Suppressor macrophage treated with lipopolysaccharide for 1 hour (primary cell): ENCODE results near the gene FMN1.
"Not testable (repeated sequence)": the region's sequence is repeated elsewhere in the genome, so short reads cannot be mapped to it uniquely, and the experiment has no call there.

ENCODE experiments used
- DNase-seq, 3 donors: peaks; one replicate each; pipeline ENCODE4 v3.0.0-alpha.2; 2020 to 2022

FMN1 gene

DNA sequence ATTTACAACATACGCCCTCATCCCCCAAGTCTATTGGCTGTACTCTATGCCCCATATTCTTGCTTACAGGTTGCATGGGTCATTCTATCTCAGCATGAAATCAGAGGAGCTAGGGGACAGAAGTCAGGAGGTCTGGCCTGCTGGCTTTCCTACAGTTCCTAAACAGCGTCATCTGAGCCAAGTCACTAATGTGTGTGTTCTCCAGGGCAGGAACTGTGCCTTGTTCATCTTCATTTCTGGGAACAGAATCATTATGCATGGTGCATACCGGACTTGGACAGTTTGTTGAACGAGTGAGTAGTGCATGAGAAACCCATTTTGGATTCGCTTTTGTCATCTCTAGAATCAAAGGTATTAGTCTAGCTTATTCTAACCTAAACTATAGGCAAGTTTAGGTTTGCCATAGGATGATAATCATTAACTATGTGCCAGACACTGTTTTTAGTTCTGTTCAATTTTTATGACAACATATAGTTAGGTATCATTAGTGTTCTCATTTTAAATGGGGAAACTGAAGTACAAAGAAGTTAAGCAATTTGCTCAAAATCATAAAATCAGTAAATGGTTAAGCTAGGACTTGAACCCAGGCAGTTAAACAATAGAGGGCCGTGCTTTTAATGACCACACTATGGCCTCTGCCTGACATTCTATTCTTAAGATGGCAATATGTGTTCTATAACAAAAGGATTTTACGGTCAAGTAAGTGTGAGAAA, 105.2 kb downstream of the FMN1 start:
- DNase-seq = no peak

DNA sequence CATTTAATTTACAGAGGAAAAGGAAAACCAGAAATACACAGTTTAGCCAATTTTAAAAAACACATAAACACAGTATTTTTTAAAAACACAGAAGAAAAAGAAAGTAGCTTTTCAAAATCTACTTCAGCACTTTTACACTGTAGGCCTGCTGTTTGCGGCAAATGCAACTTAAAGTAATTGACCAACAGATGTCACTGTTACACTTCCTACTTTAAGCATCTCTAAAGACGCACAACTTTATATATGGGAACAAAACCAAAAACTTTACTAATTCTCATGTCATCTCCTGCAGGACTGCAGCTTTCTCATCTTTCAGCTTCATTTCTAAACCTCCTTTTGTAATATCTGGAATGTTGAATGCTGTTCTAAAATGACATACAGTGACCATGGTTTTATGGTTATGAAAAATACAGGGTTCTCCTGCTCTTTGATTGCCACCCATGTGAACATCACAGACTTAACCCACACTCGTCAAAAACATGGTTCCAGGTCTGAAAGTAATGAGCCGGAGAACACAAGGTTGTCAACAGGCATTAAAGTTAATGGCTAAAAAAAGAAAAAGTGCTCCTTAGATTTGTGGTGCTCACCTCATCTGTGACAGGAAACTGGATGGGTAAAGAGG, 107.9 kb downstream of the FMN1 start:
- peak; percentile 61 to 83 (median 80) for DNase-seq

DNA sequence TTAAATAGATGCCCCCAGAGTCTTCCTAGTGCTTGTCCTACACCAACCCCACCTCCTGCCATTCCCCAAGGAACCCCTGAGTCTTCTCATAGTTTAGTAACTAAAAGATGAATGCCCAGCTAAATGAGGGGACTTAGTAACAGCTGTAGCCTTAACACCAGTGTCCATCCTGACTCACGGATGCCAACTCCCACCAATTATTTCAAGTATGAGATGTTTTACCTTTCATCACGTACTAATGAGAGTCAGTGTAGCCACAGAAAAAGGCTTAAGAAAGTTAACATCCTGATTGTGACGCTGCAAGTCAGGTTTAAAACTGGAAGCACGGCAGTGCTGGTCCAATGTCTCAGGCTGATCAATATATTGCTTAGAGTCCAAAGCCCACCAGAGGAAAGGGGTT, 109.9 kb downstream of the FMN1 start:
- no peak for DNase-seq

DNA sequence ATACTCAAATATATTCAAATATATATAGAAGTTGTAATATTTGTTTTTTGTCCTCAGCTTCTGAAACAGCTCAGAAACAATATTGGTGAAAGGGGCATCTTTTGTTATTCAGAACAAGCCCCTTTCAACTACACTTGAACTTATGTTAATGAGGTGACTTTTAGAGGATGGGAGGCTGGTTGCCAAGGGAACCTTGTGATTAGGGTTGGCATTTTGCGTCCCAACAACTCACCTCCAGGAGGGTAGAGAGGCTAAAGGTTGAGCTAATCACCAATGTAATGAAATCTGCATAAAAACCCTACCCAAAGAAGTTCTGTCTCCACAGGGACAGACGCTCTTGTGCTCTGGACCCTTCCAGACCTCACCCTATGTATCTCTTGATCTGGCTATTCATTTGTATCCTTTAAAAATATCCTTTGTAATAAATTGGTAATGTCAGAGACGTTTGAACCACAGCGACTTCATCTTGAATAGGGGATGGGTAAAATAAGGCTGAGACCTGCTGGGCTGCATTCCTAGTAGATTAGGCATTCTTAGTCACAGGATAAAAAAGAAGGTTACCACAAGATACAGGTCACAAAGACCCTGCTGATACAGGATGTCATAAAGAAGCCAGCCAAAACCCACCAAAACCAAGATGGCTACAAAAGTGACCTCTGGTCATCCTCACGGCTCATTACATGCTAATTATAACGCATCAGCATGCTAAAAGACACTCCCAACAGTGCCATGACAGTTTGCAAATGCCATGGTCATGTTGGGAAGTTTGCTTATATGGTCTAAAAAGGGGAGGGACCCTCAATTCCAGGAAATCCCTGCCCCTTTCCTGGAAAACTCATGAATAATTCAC, 111.1 kb downstream of the FMN1 start:
- no peak for DNase-seq

DNA sequence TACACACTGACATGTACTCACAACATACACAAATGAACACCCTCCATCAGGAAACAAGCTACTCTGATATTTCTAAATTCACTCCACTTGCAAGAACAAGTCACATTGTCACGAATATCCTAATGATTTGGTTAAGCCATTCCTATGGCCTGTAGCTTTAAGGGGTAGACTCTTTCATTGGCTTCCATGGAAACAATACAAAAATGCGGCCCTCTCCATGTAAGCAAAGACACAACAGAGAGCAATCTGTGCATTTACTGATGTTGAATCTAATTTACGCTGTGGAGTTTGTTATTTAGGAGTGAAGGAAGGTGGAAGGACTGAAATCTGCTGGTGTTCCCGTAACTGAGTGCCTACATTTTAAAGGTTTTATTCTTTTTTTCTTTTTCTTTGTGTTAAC, 114.5 kb downstream of the FMN1 start:
- no peak for DNase-seq

DNA sequence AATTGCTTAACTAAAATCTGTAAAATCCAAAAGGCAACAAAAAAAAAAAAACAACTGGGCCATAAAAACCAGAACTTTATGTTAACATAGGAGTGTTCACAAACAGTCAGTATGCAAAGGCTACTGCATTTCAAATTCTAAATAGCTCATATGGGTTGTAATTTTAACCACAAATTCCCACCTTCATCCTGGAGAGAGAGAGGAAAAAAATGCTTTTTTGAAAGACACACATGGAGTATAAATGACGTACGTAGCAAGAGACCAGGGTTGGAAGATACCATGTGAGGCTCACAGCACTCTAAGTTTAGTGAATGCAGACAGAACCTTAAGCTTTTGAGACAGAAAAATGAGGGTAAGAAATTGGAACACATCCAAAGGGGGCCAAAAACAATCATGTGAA, 115.9 kb downstream of the FMN1 start:
- DNase-seq = no peak

DNA sequence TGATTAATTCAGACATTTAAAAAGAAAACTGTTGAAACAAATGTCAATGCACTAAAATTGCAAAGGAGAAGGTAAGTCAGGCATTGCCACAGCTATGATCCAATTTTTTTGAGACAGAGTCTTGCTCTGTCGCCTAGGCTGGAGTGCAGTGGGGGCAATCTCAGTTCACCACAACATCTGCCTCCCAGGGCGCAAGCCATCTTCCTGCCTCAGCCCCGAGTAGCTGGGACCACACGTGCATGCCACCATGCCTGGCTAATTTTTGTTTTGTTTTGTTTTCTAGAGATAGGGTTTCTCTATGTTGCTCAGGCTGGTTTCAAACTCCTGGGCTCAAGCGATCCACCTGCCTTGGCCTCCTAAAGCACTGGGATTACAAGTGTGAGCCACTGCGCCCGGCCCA, 117.6 kb downstream of the FMN1 start:
- DNase-seq = no peak

DNA sequence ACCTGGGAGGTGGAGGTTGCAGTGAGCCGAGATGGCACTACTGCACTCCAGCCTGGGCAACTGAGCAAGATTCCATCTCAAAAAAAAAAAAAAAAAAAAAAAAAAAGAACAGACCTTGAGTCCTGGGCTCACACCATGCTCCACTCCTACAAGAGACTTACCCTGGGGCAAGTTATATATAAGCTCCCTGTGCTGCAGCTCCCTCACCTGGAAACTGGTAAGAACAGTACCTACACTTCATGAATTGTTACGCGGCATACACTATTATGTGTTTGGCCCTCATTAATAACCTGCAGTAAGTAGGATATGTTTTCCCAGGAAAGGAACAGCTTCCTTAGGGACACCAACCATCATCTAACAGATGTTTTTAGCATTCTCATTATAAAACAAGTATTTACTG, 119.6 kb downstream of the FMN1 start:
- DNase-seq = no peak

DNA sequence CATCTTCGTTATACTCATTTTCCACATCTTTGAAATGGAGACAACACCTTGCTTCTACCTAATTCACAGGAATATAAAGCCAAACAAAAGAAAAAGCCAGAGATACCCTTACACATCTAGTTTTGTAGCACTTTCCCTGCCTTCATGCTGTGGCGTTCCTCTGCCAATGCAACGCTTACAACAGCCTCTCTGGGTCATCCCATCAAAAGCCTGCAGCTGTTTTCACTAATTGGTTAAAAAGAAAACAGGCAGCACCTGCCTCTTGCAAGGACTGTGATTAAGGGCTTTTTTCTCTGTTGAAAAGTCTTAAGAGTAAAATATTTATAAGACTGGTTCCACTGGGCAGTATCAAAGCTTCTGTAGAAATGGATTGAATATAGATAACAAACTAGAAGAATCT, 120.3 kb downstream of the FMN1 start:
- no peak for DNase-seq

DNA sequence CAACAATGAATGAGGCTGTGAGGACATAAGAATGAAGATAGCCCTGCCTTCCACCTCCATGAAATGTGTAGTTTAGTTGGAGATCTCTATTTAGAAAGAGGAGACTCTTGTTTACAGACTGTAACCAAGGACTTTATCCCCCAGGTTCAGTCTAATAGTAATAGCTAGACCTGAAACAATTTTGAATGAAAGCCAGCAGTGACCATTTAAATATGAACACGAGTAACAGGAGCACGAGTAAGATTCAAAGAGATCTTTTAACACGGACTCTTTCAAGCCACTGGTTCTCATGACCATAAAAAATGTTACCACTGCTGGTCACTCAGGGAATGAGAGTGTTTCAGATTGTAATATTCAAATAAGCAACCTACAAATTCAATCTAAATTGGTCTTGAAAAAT, 123.1 kb downstream of the FMN1 start:
- no peak for DNase-seq

DNA sequence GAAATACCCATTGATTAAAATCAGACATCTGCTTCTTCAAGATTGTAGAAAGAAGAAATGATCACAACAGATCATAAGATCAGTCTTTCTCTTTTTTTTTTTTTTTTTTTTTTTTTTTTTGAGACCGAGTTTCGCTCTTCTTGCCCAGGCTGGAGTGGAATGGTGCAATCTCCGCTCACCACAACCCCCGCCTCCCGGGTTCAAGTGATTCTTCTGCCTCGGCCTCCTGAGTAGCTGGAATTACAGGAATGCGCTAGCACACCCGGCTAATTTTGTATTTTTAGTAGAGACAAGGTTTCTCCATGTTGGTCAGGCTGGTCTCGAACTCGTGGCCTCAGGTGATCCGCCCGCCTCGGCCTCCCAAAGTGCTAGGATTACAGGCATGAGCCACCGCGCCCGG, 124.6 kb downstream of the FMN1 start:
- not testable (repeated sequence) for DNase-seq

DNA sequence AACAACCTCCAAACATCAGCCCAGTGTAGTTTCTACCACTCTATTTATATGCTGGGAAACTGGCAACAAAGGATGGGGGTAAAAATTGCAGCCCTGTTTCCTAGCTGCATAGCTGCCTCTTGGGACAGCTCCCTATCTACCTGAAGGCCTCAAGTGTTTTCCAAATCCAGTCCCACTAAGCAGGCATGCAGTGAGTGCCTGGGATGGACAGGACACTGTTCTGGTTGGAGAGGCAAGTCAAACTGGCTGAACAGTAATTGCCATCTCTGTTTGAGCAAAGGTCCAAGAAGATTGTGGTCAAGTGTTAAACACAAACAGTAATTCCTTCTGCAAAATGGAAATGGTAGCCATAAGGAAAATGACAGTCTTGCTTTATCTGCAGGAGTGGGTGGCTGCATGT, 125.4 kb downstream of the FMN1 start:
- DNase-seq = no peak

DNA sequence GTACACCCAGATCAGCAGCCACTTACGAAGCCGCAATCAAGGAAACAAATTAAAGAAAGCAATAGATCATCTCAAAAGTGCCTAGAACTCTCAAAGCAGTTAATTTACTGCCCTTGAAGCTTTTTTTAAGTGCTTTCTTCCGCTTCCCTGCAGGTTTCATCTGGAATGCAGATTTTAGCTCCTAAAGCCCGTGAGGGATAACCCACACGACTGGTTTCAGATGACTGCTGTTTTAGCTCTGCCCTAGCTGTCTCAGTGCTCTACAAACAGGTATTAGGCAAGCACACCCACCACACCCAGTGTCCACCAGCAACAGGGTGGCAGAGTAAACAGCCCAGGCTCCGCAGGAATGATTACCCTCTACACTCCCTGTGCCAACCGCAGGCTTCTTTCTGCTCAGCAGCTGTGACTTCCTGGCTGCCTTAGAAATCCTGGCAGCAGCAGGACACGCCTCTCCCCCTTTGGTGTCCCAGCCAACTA, 126.0 kb downstream of the FMN1 start:
- peak; percentile 24 to 51 (median 44) for DNase-seq

DNA sequence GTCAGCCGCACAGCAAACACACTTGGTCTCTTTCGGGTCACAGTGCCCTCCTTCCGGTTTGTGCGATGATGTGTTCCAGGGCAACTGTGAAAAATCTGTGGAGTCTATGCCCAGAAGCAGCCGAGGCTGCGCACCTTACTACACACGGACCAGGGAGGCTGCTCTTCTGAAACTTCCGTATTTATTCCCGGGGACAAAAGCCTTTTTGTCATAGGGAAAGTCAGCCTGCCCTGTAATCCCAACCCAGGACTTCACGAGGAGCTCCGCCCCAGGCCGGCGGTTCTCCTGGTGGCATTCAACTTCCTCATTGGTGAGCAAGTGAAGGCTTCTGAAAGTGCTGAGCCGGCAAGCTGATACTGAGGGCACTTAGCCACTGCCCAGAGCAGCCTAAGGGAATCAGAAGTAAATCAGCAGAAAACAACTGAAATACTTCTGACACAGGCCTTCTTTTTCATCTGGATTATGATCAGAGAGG, 126.5 kb downstream of the FMN1 start:
- peak; percentile 89 to 91 (median 91) for DNase-seq

DNA sequence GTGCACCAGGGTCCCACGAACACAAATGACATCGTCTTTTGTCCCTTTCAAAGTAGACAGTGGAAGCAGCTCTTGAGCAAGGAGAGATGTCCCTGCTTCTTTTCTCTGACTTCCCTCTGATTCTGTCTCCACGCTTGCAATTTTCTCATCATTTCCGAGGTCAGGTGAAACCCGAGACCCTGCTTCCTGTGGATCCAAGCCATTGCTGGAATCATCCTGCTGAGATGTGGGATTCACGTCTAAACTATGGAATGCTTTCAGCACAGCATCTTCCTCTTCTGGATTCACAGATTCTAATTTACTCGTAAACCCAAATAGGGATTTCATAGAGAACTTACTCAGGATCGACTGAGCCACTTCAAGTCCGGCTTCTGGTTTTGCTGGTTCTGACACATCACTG, 127.1 kb downstream of the FMN1 start:
- DNase-seq = peak in 2 of 3 donors; percentile 5 to 22

DNA sequence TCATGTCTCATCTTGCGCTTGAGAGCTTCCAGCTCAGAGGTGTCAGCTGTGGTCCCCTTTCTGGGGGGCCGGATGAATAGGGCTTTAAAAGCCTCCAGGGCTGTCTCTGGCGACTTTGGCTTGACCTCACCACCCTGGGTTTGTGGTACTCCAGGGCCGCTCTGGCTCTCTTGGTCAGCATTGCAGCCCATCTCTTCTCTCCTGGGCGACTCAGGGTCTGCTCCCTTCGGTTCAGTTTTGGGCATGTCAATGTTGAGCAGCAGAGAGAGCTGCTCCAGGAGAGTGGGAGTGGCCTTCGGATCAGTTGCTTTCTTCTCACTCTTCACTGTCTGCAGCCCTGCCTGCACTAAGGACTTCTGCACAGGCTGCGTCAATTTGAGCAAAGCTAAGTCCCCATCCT, 127.9 kb downstream of the FMN1 start:
- DNase-seq = no peak

DNA sequence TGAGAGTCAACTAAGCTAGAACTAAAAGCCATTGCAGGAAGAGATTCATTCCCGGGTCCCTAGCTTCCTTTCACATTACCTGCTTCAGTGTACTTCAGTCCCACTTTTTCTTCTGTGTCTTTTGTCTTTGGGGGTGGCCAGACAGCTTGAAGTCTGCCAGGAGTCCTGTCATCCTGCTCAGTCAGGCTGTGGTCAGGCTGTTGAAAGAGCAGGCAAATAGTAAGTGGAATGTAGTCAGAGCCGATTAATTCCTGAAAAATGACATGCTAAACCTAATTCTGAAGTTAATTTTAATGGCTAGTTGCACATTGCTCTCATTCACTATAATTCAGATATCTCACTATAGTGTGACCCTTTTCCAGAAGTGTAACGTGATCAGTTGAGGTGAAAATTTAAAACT, 129.6 kb downstream of the FMN1 start:
- no peak for DNase-seq

DNA sequence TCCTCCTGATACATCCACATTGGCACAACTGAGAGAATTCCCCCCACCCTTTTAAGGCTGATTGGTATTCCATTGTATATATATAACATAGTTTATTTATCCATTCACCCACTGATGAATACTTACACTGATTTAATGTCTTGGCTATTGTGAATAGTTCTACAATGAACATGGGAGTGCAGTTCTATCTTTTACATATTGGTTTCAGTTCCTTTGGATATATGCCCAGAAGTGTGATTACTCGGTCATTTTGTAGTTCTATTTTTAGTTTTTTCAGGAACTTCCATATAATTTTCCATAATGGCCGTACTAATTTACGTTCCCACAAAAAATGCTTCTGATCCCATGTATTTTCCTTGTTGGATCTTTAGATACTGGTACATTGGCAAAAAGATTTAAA, 135.3 kb downstream of the FMN1 start:
- DNase-seq = peak in 1 of 3 donors; percentile 12

DNA sequence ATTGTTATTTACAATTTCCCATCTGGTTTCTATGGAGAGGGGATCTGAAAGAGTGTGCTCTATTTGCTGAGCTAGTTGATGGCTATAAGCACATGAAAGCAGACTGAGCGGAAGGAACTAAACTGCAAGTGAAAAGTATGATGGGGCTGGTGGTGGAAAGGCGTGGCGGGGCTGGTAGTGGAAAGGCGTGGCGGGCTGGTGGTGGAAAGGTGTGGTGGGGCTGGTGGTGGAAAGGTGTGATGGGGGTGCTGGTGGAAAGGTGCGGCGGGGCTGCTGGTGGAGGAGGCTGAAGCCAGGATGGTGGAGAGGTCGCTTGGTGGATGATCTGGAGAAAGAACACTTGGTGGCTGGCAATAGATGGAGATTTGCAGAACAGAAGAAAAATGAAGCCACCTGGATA, 136.7 kb downstream of the FMN1 start:
- no peak for DNase-seq

DNA sequence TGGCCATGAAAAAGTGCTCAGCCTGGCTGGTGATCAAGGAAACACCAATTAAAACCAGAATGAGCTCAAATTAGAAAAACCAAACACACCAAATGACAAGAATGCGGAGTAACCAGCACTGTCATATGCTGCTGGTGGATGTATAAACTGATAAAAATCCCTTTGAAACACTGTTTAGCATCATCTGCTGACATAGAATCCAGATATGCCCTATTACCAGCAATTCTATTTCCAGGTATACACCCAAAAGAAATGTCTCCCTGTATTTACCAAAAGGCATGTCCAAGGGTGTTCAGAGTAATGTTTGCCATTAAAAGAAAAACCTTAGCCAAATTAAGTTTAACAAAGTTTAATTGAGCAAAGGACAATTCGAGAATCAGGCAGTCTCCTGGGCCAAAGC, 138.6 kb downstream of the FMN1 start:
- no peak for DNase-seq

DNA sequence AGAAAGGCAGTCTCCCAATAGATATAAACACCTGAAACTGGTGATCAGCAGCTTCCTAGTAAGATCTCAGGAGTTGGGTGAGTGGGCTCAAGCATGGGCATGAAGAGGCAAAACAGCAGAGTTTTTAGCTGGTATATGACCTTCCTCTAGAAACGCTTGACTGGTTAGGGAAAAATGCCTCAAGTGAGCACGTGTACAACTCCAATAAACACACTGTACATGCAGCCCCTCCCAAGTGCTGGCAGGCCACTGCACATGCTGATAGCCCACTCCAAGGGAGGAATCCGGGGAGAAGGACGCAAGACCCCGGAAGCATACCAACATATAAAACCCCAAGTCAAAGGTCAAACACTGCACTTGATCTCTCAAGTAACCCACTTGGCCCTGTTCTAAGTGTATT, 143.0 kb downstream of the FMN1 start:
- DNase-seq = no peak

DNA sequence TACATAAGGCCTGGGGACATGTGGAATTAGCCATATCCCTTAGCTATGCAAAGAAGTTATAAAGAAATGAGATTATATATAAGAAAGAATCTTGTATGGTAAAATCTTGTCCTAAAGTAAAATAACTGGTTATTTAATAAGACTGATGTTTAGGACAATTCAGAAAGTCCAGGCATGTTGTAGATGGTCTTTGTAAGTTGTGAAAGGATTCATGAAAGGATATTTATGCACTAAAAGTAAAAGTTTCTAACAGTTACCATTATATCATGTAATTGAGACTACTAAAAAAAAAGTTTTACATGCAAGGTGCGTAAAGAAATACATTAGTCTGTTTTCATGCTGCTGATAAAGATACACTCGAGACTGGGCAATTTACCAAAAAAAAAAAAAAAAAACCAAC, 146.3 kb downstream of the FMN1 start:
- no peak for DNase-seq

DNA sequence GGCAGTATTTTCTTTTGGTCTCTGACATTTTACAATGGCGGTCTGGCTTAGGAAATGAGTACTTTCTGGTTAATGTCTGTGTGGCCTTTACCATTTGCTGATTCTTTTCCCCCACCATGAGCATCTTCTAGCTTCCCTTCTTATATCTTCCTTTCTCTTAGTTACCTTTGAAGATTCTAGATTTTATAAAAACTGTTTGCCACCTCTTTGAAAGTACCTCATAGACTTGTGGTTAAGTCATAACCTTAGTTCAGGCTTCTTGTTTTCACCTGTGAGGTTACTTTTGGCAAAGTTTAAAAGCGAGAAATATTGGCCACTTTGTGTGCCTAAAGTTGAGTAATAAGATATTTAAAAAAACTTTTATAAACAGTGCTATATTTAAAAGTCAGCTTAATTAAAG, 147.4 kb downstream of the FMN1 start:
- DNase-seq = no peak

DNA sequence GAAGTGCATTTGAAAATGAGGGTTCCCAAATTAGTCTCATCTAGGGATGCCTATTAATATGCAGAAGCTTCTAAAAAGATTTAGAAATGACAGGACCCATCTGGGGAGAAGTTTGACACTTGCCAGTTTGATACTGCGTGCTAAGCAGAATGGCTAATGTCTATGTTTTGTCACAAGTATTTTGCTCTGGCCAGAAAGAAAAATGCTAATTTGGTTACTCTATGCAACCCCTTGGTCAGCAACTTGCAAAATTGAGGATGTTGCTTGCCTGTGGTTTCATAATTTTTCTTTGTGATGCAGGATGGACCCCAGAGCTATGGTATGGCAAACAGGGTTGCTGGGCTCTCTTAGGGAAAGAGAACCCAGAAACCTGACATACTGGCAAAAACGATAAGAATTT, 148.2 kb downstream of the FMN1 start:
- DNase-seq = no peak
